ENCODE results near the gene CREB5.

Gene CREB5

GRCh38 chr7:28629216-28629842 is 217.0 kb downstream of the CREB5 start:
- TF ChIP-seq RARB (CRISPR knock-in tag; IDR thresholded peaks at IDR 0.05) (no peak), TOX (CRISPR knock-in tag; IDR thresholded peaks at IDR 0.05; ENCODE audit: borderline replicate concordance) (no peak), POU6F1 (CRISPR knock-in tag; IDR thresholded peaks at IDR 0.05; ENCODE audit: borderline replicate concordance, low read depth) (no peak), OSR1 (CRISPR knock-in tag; IDR thresholded peaks at IDR 0.05) (no peak), GLIS3 (CRISPR knock-in tag; IDR thresholded peaks at IDR 0.05) (no peak), ZFP30 (CRISPR knock-in tag; IDR thresholded peaks at IDR 0.05) (no peak), ESRRG (CRISPR knock-in tag; IDR thresholded peaks at IDR 0.05) (no peak), ISL1 (CRISPR knock-in tag; IDR thresholded peaks at IDR 0.05) (no peak), ZNF8 (CRISPR knock-in tag; IDR thresholded peaks at IDR 0.05) (no peak), PPARA (CRISPR knock-in tag; IDR thresholded peaks at IDR 0.05; ENCODE audit: borderline replicate concordance) (no peak)
- no peak for ATAC-seq

GRCh38 chr7:28630350-28630749 is 218.0 kb downstream of the CREB5 start:
- ATAC-seq = peak; percentile 49

GRCh38 chr7:28631995-28632394 is 219.7 kb downstream of the CREB5 start:
- TF ChIP-seq ISL1 (CRISPR knock-in tag; IDR thresholded peaks at IDR 0.05) = no peak
- ATAC-seq = no peak

More at GRCh38 chr7:28630350-28630749, 218.0 kb downstream of the CREB5 start:
- no peak for TF ChIP-seq ARNTL (CRISPR knock-in tag; IDR thresholded peaks at IDR 0.05; ENCODE audit: borderline replicate concordance, low read depth)
- no peak for TF ChIP-seq ZNF70 (CRISPR knock-in tag; IDR thresholded peaks at IDR 0.05)
- TF ChIP-seq ZFP30 (CRISPR knock-in tag; IDR thresholded peaks at IDR 0.05) = no peak
- TF ChIP-seq RARB (CRISPR knock-in tag; IDR thresholded peaks at IDR 0.05) = no peak
- TF ChIP-seq OSR1 (CRISPR knock-in tag; IDR thresholded peaks at IDR 0.05) = no peak

GRCh38 chr7:28638914-28639313 is 226.6 kb downstream of the CREB5 start:
- ATAC-seq = no peak

More at GRCh38 chr7:28638914-28639313, 226.6 kb downstream of the CREB5 start:
- TF ChIP-seq ESRRG (CRISPR knock-in tag; IDR thresholded peaks at IDR 0.05) (no peak), TCF4 (CRISPR knock-in tag; IDR thresholded peaks at IDR 0.05; ENCODE audit: borderline replicate concordance) (no peak), CSDC2 (CRISPR knock-in tag; IDR thresholded peaks at IDR 0.05) (no peak), PATZ1 (CRISPR knock-in tag; IDR thresholded peaks at IDR 0.05; ENCODE audit: borderline replicate concordance) (no peak), RARB (CRISPR knock-in tag; IDR thresholded peaks at IDR 0.05) (no peak), OSR1 (CRISPR knock-in tag; IDR thresholded peaks at IDR 0.05) (no peak), ZC3H10 (CRISPR knock-in tag; IDR thresholded peaks at IDR 0.05) (no peak), ZNF565 (CRISPR knock-in tag; conservative IDR thresholded peaks at IDR 0.05; ENCODE audit: low read depth) (no peak), CSRNP3 (CRISPR knock-in tag; IDR thresholded peaks at IDR 0.05) (no peak), POU6F1 (CRISPR knock-in tag; IDR thresholded peaks at IDR 0.05; ENCODE audit: borderline replicate concordance, low read depth) (no peak), CREB5 (CRISPR knock-in tag; IDR thresholded peaks at IDR 0.05; ENCODE audit: low read depth) (no peak), ZFP3 (CRISPR knock-in tag; IDR thresholded peaks at IDR 0.05) (no peak), GLIS3 (CRISPR knock-in tag; IDR thresholded peaks at IDR 0.05) (no peak), TOX (CRISPR knock-in tag; IDR thresholded peaks at IDR 0.05; ENCODE audit: borderline replicate concordance) (no peak), BACH2 (CRISPR knock-in tag; IDR thresholded peaks at IDR 0.05; ENCODE audit: borderline replicate concordance) (no peak)
- TF ChIP-seq, protein P1, sequence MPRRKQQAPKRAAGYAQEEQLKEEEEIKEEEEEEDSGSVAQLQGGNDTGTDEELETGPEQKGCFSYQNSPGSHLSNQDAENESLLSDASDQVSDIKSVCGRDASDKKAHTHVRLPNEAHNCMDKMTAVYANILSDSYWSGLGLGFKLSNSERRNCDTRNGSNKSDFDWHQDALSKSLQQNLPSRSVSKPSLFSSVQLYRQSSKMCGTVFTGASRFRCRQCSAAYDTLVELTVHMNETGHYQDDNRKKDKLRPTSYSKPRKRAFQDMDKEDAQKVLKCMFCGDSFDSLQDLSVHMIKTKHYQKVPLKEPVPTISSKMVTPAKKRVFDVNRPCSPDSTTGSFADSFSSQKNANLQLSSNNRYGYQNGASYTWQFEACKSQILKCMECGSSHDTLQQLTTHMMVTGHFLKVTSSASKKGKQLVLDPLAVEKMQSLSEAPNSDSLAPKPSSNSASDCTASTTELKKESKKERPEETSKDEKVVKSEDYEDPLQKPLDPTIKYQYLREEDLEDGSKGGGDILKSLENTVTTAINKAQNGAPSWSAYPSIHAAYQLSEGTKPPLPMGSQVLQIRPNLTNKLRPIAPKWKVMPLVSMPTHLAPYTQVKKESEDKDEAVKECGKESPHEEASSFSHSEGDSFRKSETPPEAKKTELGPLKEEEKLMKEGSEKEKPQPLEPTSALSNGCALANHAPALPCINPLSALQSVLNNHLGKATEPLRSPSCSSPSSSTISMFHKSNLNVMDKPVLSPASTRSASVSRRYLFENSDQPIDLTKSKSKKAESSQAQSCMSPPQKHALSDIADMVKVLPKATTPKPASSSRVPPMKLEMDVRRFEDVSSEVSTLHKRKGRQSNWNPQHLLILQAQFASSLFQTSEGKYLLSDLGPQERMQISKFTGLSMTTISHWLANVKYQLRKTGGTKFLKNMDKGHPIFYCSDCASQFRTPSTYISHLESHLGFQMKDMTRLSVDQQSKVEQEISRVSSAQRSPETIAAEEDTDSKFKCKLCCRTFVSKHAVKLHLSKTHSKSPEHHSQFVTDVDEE (CRISPR knock-in tag; IDR thresholded peaks at IDR 0.05) = no peak

Measured in SK-N-SH treated with all-trans-retinoic acid at 6 μM for 48 hours (cell line).